ENCODE measurements around the gene MCL1.
"Not testable (repeated sequence)": the region's sequence is repeated elsewhere in the genome, so short reads cannot be mapped to it uniquely, and the experiment has no call there.

Gene MCL1

DNA sequence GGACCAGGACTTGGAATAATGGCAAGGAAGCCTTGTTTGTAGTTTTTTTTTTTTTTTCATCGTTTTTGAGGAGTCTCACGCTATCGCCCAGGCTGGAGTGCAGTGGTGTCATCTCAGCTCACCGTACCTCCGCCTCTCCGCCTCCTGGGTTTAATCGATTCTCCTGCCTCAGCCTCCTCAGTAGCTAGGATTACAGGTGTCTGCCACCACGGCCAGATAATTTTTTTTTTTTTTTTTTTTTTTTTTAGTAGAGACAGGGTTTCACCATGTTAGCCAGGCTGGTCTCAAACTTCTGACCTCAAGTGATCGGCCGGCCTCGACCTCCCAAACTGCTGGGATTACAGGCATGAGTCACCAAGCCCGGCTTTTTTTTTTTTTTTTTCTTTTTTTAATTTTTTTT, 23.0 kb upstream of the MCL1 start:
- not testable (repeated sequence) for DNase-seq (ENCODE audit: low read depth in 2 of 2)

- DNase-seq (ENCODE audit: low read depth in 2 of 2) = no peak
These were observed 22.1 kb upstream of the MCL1 start for GRCh38 chr1:150601540-150601939.

- DNase-seq (ENCODE audit: low read depth in 2 of 2) = not testable (repeated sequence)
These were observed 18.9 kb upstream of the MCL1 start for GRCh38 chr1:150598346-150598745.

GRCh38 chr1:150596976-150597375, 17.6 kb upstream of the MCL1 start:
- DNase-seq (ENCODE audit: low read depth in 2 of 2) = no peak

- no peak for DNase-seq (ENCODE audit: low read depth in 2 of 2)
These were observed 16.9 kb upstream of the MCL1 start for GRCh38 chr1:150596095-150596892.

DNA sequence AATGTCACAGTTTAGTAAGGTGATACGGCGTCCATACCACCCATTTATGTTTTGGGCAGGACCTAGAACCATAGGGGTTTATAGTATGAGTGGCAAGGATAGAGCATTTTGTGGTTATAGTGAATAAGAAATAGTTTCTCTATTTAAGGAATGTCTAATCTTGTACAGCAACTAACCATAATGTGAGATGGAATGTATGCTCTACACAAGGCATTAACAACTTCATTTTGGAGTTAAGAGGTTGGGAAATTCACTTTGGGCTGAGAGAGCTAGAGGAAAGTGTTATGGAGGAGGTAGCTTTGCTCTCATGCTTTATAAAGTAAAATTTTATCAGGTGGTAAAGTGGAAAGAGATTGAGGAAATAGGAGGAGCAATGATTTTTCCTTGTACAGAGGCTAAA, 3.0 kb upstream of the MCL1 start:
- no peak for DNase-seq (ENCODE audit: low read depth in 2 of 2)

DNA sequence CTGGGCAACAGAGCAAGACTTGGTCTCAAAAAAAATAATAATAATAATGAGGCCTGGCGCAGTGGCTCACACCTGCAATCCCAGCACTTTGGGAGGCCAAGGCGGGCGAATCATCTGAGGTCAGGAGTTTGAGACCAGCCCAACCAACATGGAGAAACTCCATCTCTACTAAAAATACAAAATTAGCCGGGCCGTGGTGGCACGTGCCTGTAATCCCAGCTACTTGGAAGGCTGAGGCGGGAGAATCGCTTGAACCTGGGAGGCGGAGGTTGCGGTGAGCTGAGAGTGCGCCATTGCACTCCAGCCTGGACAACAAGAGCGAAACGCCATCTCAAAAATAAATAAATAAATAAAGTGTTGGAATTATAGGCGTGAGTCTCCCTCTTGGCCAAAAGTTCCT, 2.6 kb upstream of the MCL1 start:
- not testable (repeated sequence) for DNase-seq (ENCODE audit: low read depth in 2 of 2)

DNA sequence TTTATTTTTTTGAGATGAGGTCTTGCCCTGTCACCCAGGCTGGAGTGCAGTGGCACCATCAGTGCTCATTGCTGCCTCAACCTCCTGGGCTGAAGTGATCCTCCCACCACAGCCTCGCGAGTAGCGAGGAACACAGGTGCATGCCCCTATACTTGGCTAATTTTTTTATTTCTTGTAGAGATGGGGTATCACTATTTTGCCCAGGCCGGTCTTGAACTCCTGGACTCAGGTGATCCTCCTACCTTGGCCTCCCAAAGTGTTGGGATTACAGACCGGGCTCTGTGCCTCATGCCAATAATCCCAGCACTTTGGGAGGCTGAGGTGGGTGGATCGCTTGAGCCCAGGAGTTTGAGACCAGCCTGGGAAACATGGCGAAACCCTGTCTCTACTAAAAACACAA, 2.0 kb upstream of the MCL1 start:
- not testable (repeated sequence) for DNase-seq (ENCODE audit: low read depth in 2 of 2)

DNA sequence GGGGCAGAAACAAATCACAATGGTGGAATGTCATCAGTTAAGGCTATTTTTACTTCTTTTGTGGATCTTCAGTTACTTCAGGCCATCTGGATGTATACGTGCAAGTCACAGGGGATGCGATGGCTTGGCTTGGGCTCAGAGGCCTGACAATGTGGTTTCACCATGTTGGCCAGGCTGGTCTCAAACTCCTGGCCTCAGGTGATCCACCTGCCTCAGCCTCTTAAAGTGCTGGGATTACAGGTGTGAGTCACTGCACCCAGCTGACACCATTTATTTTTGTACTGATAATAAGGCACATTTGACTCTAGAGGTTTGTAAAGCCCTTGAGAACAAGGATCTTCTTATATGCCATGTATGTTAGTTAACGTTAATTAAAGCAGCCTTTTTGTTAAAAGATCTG, 1.6 kb upstream of the MCL1 start:
- DNase-seq (ENCODE audit: low read depth in 2 of 2) = not testable (repeated sequence)

DNA sequence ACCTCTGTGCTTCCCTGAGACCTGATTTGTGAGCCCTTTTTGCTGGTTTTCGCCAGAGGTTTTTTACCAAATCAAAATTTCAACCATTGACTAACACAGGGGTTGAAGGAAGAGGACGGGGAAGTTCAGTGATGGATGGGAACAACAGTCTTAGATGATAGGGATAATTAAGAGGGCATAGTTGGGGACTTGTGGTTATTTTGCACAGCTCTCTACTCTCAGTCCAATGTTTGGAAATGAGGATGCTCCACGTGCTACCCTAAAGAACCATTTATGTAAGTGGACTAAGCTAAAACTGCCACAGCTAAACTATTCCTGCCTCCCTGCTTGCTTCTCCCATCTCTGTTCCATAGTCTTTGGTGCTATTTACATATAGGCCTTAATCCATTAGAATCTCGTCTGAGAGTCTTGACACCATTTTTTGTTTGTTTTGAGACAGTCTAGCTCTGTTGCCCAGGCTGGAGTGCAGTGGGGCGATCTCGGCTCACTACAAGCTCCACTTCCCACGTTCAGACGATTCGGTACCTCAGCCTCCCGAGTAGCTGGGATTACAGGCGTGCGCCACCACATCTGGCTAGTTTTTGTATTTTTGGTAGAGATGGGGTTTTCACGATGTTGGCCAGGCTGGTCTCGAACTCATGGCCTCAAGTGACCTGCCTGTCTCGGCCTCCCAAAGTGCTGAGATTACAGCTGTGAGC, 684 bp upstream of the MCL1 start:
- DNase-seq (ENCODE audit: low read depth in 2 of 2) = no peak

- DNase-seq (ENCODE audit: low read depth in 2 of 2) = no peak
These were observed 919 bp downstream of the MCL1 start for GRCh38 chr1:150578272-150579109.

- DNase-seq (ENCODE audit: low read depth in 2 of 2) = no peak
These were observed 1.7 kb downstream of the MCL1 start for GRCh38 chr1:150577557-150578271.

GRCh38 chr1:150576794-150577556, 2.4 kb downstream of the MCL1 start:
- DNase-seq (ENCODE audit: low read depth in 2 of 2) = no peak

DNA sequence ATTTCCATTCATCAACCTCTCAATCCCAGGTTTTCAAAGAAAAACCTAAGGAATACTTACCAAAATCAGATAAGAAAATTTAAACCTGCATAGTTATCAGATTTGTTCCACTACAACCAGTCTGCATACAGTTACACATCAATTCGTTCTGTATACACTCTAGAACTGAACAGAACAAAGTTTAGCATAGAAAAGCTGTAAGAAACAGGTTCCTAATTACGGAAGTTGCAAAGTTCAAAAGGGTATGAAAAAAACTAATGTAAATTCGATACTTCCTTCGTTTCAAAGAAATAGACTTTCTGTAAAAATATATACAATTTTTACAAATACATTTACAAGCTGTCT, 3.1 kb downstream of the MCL1 start:
- no peak for DNase-seq (ENCODE audit: low read depth in 2 of 2)

DNA sequence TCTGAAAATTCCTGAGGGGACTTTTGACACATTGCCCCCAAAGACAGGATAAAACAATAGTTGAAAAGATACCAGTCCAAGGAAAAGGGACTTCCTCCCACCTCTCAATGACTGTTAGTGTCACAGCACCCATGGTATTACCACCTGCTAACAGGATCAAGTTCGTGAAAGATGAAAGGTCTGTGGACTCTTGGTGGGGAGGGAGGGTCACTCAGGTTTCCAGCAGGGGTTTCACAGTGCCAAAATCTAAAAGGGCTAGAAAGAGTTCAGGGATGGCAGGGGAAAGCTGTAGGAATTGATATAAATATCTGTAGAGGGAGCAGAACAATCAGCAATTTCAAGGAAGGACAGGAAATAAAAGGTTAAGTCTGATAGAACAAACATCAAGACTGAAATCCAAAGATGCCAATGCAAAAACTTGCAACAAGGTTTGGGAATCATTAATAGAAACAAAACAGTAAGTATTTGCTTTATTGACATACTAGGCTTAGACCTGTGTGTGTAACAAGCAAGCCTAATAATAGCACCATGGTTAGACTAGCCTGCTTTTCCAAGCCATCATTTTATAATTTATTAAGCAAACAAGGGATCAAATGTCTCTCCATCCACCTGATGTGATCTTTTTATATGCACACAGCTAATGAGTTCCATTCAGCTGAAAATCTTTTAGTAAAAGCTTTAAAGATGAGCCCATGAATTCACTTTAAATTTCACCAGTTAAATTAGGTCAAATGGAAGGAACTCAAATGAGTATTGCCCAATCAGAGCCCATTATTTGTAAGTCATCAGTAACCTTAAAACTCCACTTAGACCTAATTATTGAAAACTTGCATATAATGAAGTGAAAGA, 3.7 kb downstream of the MCL1 start:
- DNase-seq (ENCODE audit: low read depth in 2 of 2) = no peak

- no peak for DNase-seq (ENCODE audit: low read depth in 2 of 2)
These were observed 4.3 kb downstream of the MCL1 start for GRCh38 chr1:150575072-150575489.

DNA sequence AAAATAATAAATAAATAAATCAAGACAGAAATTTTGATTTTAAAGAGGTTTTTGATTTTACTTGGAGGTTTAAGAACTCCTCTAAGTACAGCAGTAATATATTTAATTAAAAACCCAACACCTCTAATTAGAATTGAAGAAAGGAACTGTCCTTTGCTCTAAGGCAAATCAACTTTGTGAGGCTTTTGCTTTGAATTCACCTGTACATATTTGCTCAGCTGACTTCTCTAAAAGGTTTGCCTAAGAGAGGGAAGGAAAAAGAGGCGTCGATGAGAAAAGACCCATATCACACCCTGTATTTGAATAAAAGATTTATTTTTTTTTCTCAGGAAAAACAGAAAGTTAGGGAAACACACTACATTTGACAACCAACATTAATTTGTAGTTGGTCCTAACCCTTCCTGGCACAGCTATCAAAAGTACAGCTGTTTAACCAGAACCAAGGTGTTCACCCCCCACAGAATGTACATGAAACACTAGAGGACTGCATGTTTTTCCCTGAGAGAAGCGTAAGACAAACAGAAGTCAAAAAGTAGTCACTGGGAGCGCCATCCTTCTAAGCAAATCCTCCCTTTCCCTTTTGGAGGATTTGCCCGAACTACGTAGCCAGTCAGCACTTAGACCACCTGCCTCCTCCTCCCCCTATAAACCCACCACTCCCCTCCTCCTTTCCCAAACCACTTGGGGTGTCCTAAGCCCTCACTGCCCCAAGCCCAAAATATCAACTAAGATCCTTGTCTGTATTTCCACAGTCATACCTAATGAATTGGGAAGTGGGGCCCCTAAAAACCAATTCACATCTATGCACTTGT, 4.9 kb downstream of the MCL1 start:
- DNase-seq (ENCODE audit: low read depth in 2 of 2) = no peak

GRCh38 chr1:150573648-150574071, 5.8 kb downstream of the MCL1 start:
- DNase-seq (ENCODE audit: low read depth in 2 of 2) = not testable (repeated sequence)
